ENCODE measurements around the gene TOMM6.

Gene TOMM6

DNA sequence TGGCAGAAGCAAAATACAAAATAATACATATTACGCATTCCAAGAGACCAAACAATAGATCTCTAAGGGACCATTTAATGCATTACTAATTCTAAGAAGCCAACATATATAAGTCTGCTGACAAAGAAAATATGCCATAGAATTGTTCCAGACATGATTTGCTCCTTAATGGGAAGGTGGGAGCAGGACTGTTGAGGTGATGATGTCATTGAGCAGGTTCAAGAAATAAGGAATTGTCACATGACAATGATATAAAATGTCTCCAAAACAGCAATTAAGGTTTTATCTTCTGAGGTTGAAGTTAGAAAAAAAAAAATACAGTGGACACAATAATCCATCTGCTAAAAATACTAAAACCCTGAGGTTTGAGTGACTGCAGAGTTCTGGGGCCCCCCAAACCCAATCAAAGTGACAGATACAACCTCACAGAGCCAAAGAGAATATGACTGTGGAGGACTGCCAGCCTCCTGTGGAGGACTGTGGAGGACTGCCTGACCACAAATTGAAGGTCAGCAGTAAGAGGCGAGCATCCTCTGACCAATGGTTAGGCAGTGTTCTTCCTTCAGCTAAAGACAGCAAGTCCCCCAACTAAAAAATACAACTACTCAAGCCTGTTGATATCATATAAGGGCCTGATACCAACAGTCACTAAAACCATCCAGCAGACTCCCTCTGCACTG lies 39.0 kb downstream of the TOMM6 start:
- no peak for DNase-seq

DNA sequence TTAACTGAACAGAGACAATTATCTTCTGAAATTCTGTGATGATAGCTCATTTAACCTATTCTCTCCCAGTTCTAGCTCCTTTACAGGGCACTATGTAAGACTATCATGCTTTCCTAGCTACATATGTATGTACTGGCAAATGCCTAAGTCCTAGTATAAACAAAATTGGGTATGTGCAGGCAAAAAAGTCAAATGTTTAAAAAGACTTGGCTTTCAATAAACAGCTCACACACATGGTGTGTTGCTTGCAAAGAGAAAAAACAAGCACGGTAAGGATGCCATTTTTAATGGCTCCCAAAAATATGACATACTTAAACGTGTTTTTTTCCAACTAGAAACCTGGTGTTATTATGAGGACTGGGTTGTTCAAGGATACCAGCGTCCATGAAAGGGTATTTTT lies 44.8 kb downstream of the TOMM6 start:
- no peak for DNase-seq

DNA sequence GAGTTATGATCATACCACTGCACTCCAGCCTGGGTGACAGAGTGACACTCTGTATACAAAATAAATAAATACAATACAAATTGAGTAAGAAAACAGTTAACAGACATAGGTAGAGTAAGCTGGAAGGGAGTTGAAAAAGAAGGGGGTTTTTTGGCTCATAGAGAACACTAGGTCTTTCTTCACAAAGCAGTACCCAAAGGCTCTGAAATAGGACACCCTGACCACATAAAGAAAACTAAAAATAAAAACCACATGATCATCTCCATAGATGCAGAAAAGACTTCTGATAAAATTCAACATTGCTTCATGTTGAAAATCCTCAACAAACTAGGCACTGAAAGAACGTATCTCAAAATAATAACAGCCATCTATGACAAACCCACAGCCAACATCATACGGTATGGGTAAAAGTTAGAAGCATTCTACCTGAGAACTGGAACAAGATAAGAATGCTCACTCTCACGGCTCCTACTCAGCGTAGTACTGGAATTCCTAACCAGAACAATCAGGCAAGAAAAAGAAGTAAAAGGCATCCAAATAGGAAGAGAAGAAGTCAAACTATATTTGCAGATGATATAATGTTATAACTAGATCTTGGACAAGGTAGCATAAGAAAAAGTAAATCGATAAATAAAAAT lies 48.6 kb downstream of the TOMM6 start:
- no peak for DNase-seq

DNA sequence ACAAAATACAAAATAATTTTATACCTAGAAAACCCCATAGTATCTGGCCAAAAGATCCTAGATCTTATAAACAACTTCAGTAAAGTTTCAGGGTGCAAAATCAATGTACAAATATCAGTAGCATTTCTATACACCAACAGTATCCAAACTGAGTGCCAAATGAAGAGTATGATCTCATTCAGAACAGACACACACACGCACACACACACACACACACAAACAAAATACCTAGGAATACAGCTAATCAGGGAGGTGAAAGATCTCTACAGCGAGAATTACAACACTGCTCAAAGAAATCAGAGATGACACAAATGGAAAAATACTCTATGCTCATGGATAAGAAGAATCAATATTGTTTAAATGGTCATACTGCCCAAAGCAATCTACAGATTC lies 49.2 kb downstream of the TOMM6 start:
- no peak for DNase-seq

Data from activated T-cell treated with anti-CD3 and anti-CD28 coated beads, Interleukin-2, amount 50 U/mL, for 1 hour (primary cell).